ENCODE results near the gene MCM9. TPM values are rescaled to one million over a fixed set of nuclear protein-coding genes. Genes with fewer than 3 reads are reported as not detected.

Gene MCM9
- total and polyA plus RNA-seq, 2 of the 13 experiments (the other 11 are each of a cell fraction or from before 2014, with no cell fraction given) = 3.8 to 17.2 TPM

- Histone ChIP-seq H2AFZ (ENCODE audit: low read length) (no peak overlapping the region), H3K27ac (ENCODE audit: extremely low read length, insufficient read depth, low read length) (no peak overlapping the region), H3K4me3 (replicated peaks in 1 of 3; ENCODE audit: insufficient read depth in 1 of 3, low read depth in 2 of 3, low read length in 3 of 3) (no peak overlapping the region), H3K27me3 (ENCODE audit: control insufficient read depth in 1 of 2, insufficient read depth in 2 of 2, low read length in 2 of 2) (peaks cover 0 to 16% of the 10 kb centered on the region in 2 experiments; a peak in 1 of 5 replicates), H3K4me2 (ENCODE audit: low read depth, low read length) (no peak overlapping the region), H3K79me2 (ENCODE audit: insufficient read depth, low read length) (no peaks in the 10 kb centered on the region), H3K36me3 (replicated peaks in 1 of 2; ENCODE audit: control insufficient read depth in 1 of 2, insufficient read depth in 2 of 2, low read length in 2 of 2) (no peaks in the 10 kb centered on the region), H3K9me3 (ENCODE audit: low read length) (no peaks in the 10 kb centered on the region), H4K20me1 (ENCODE audit: insufficient read depth, low read length) (no peaks in the 10 kb centered on the region), H3K4me1 (ENCODE audit: insufficient read depth, low read length) (no peaks in the 10 kb centered on the region; the same call in 1 of the 2 replicates), H3K9ac (ENCODE audit: insufficient read depth, low read depth, low read length) (no peak overlapping the region)
- in situ Hi-C loops (cut with HindIII; ENCODE audit: extremely low pct_ligation_motif_present, low pct_unique_long_range_greater_than_20kb) (no loop called here), intact Hi-C loops (cut with micrococcal nuclease; ENCODE audit: unreplicated experiment) (no loop called here)
- no peak for FAIRE-seq
- ATAC-seq = no peak
- TF ChIP-seq ZSCAN25 (CRISPR knock-in tag; IDR thresholded peaks at IDR 0.05) = no peak
- TF ChIP-seq SMYD3 (CRISPR knock-in tag; IDR thresholded peaks at IDR 0.05) = no peak
- no peak for TF ChIP-seq ZNF609 (CRISPR knock-in tag; IDR thresholded peaks at IDR 0.05; ENCODE audit: borderline replicate concordance)
- no peak for TF ChIP-seq SMARCC2 (IDR thresholded peaks at IDR 0.05)
- TF ChIP-seq ZMYM4 (CRISPR knock-in tag; IDR thresholded peaks at IDR 0.05) = no peak
- no peak for TF ChIP-seq ZBTB37 (CRISPR knock-in tag; IDR thresholded peaks at IDR 0.05)
- no peak for TF ChIP-seq PRDM4 (CRISPR knock-in tag; IDR thresholded peaks at IDR 0.05; ENCODE audit: borderline replicate concordance)
- ChIA-PET POLR2A (no interaction called here), CTCF (ENCODE audit: low intra/inter-chr PET ratio, low total read pairs) (no interaction called here)
- WGBS (ENCODE audit: low lambda C conversion rate) = 27% methylated on average over 3 of the region's 3 CpGs
- DNase-seq (ENCODE audit: low spot score) = no peak
- no TSS peak for BruUV-seq (replicated peaks)
Measured at GRCh38 chr6:118764766-118765165, 170.2 kb downstream of the MCM9 start.
